ENCODE results near the gene LRRC8B.

GRCh38 chr1:89635825-89636815 is 111.5 kb downstream of the LRRC8B start:
- TF ChIP-seq TAF1 (IDR thresholded peaks at IDR 0.05; ENCODE audit: low read depth) (no peak), YY1 (IDR thresholded peaks at IDR 0.05; ENCODE audit: low read depth) (no peak), REST (IDR thresholded peaks at IDR 0.05; ENCODE audit: low read depth) (no peak)
- TF ChIP-seq, protein P1, sequence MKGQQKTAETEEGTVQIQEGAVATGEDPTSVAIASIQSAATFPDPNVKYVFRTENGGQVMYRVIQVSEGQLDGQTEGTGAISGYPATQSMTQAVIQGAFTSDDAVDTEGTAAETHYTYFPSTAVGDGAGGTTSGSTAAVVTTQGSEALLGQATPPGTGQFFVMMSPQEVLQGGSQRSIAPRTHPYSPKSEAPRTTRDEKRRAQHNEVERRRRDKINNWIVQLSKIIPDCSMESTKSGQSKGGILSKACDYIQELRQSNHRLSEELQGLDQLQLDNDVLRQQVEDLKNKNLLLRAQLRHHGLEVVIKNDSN (IDR thresholded peaks at IDR 0.05) = no peak
